Endothelial cell of umbilical vein (primary cell): Measurements from ENCODE around the gene MEP1B. TPM values are rescaled to one million over a fixed set of nuclear protein-coding genes. Genes with fewer than 3 reads are reported as not detected.

Experiments
- BruUV-seq: library from RNA; stranded (reverse); fragments of 400-500 nt; replicated peaks from 2 replicates; lab custom pipeline; 2021; lab: Mats Ljungman, UMichigan
- CTCF ChIA-PET: fragments of 300-600, 350-600 bp; sonication (Branson Sonifier 250); formaldehyde crosslinking; loops from one replicate; lab custom pipeline; 2021; ENCODE audit warnings: antibody characterized with exemption, inconsistent platforms; lab: Charles Lee
- POLR2A ChIA-PET: fragments of 300-600, 350-600 bp; sonication (Branson Sonifier 250); formaldehyde crosslinking; loops from one replicate; lab custom pipeline; 2021; ENCODE audit warnings: antibody characterized with exemption, inconsistent platforms; lab: Charles Lee
- DNase-seq: peaks from one replicate; pipeline ENCODE4 v3.0.0-alpha.2; 2011; ENCODE audit warnings: low read depth, low spot score
- FAIRE-seq: peaks from 2 replicates; lab custom pipeline; 2011; peaks lifted over from hg19 to GRCh38; lab: Jason Lieb, UNC
- H2AFZ ChIP-seq: 2 replicates; pipeline ENCODE4 v1.6.0; 2012; ENCODE audit warnings: low read depth, low read length, control low read depth, inconsistent platforms
- H3K27ac ChIP-seq: 2 replicates; pipeline ENCODE4 v1.5.1; 2011; ENCODE audit warnings: low read depth, mild to moderate bottlenecking, control low read depth, low read length, moderate library complexity; ENCODE audit not compliant: insufficient read depth
- H3K27me3 ChIP-seq, 2 experiments: 2 replicates each; pipeline versions ENCODE4 v1.6.0 to v1.6.1; 2011; ENCODE audit warnings: low read length in 2 of 2, mixed read lengths in 1 of 2; ENCODE audit not compliant: control insufficient read depth in 2 of 2, insufficient read depth in 2 of 2
- H3K36me3 ChIP-seq, 2 experiments: 2 replicates in 1 of 2; 3 replicates in 1 of 2; pipeline ENCODE4 v1.5.1; 2011; ENCODE audit warnings: low read length in 2 of 2, mild to moderate bottlenecking in 1 of 2, moderate library complexity in 1 of 2; ENCODE audit not compliant: control insufficient read depth in 2 of 2, insufficient read depth in 2 of 2; ENCODE audit errors: extremely low read depth in 1 of 2
- H3K4me1 ChIP-seq: 3 replicates; pipeline ENCODE4 v1.5.1; 2011; ENCODE audit warnings: mild to moderate bottlenecking, low read length; ENCODE audit not compliant: control insufficient read depth, insufficient read depth; ENCODE audit errors: extremely low read depth
- H3K4me2 ChIP-seq: 2 replicates; pipeline ENCODE4 v1.6.1; 2011; ENCODE audit warnings: low read length, control low read depth, mixed read lengths; ENCODE audit not compliant: insufficient read depth
- H3K4me3 ChIP-seq, 3 experiments: fragments of 200-600 bp in 1 of 3; sonication (generic), shearing (Covaris generic) in 1 of 3; replicated peaks in 1 of 3; 2 replicates each; pipeline ENCODE4 v1.5.1; 2011 to 2016; ENCODE audit warnings: control low read depth in 3 of 3, low read length in 3 of 3, mild to moderate bottlenecking in 2 of 3, inconsistent platforms in 1 of 3, low read depth in 1 of 3, moderate library complexity in 1 of 3; ENCODE audit not compliant: insufficient read depth in 1 of 3
- H3K79me2 ChIP-seq: 2 replicates; pipeline ENCODE4 v1.6.0; 2012; ENCODE audit warnings: low read length, inconsistent platforms; ENCODE audit not compliant: control insufficient read depth, insufficient read depth
- H3K9ac ChIP-seq: replicated peaks from 2 replicates; pipeline ENCODE3; 2011; ENCODE audit warnings: low read length, control low read depth; ENCODE audit not compliant: insufficient read depth; ENCODE audit errors: extremely low read depth
- H3K9me1 ChIP-seq: replicated peaks from 3 replicates; pipeline ENCODE4 v1.6.0; 2011; ENCODE audit warnings: mild to moderate bottlenecking, low read length; ENCODE audit not compliant: control insufficient read depth, insufficient read depth; ENCODE audit errors: extremely low read depth
- H3K9me3 ChIP-seq: replicated peaks from 2 replicates; pipeline ENCODE4 v1.5.1; 2012; ENCODE audit warnings: low read length, inconsistent platforms; ENCODE audit not compliant: control insufficient read depth, insufficient read depth
- H4K20me1 ChIP-seq: replicated peaks from 2 replicates; pipeline ENCODE3; 2011; ENCODE audit warnings: mild to moderate bottlenecking, low read length; ENCODE audit not compliant: control insufficient read depth, insufficient read depth; ENCODE audit errors: extremely low read depth
- EZH2 ChIP-seq: IDR thresholded peaks from 2 replicates; pipeline ENCODE4 v1.6.1; 2012; ENCODE audit warnings: borderline replicate concordance, low read depth, mild to moderate bottlenecking, moderate library complexity, low read length, inconsistent platforms; ENCODE audit not compliant: severe bottlenecking
- FOS ChIP-seq: IDR thresholded peaks from 2 replicates; pipeline ENCODE4 v1.6.1; 2011; ENCODE audit warnings: mild to moderate bottlenecking, low read length, moderate library complexity, borderline replicate concordance; ENCODE audit not compliant: insufficient read depth
- GATA2 ChIP-seq: IDR thresholded peaks from 2 replicates; pipeline ENCODE4 v1.7.0; 2011; ENCODE audit warnings: low read depth, mild to moderate bottlenecking, moderate library complexity, mixed read lengths, low read length; ENCODE audit not compliant: insufficient read length, insufficient read depth
- JUN ChIP-seq: IDR thresholded peaks from 2 replicates; pipeline ENCODE4 v1.6.1; 2011; ENCODE audit warnings: borderline replicate concordance, low read depth; ENCODE audit not compliant: insufficient read length, insufficient read depth
- MYC ChIP-seq: IDR thresholded peaks from one replicate; pipeline ENCODE4 v1.6.1; 2011; ENCODE audit warnings: mild to moderate bottlenecking, low read depth, low read length
- POLR2A ChIP-seq: IDR thresholded peaks from 2 replicates; pipeline ENCODE4 v1.6.1; 2012; ENCODE audit warnings: low read depth, mild to moderate bottlenecking, control low read depth, low read length
- POLR2AphosphoS5 ChIP-seq: IDR thresholded peaks from 2 replicates; pipeline ENCODE4 v1.6.1; 2012; ENCODE audit warnings: low read depth, mild to moderate bottlenecking, control low read depth, low read length, moderate library complexity; ENCODE audit not compliant: insufficient read depth
- dilution Hi-C: fragments of 300-500 bp; cut with MboI; formaldehyde crosslinking; loops from one replicate; pipeline ENCODE4 v1.15.0; 2019; ENCODE audit warnings: low sequenced_read_pairs; ENCODE audit not compliant: extremely low pct_ligation_motif_present
- intact Hi-C: fragments of 100-400 bp; cut with micrococcal nuclease; formaldehyde crosslinking; loops from one replicate; pipeline ENCODE4 v1.10.0; 2022
- polyA plus RNA-seq, 4 experiments: library from polyadenylated mRNA; depleted of rRNA in 3 of 4; stranded (reverse) in 3 of 4; unstranded in 1 of 4; fragments of >200 nt; gene quantifications; 2 replicates each; pipeline versions ENCODE4 v1.2.1 to v1.2.3, GENCODE V29; 2011 to 2012; ENCODE audit warnings: missing spikeins in 1 of 4
- total RNA-seq: library from RNA; stranded (reverse); gene quantifications from 2 replicates; pipeline ENCODE4 v1.2.3, GENCODE V29; 2021
- TF ChIP-seq, protein P1 (sequence below), 2 donors: IDR thresholded peaks; 1 replicate in 1 of 2; 2 replicates in 1 of 2; pipeline ENCODE4 v1.5.1; 2011; ENCODE audit warnings: low read length in 2 of 2, mild to moderate bottlenecking in 2 of 2, moderate library complexity in 2 of 2, control low read depth in 1 of 2, inconsistent platforms in 1 of 2, low read depth in 1 of 2; ENCODE audit not compliant: insufficient read depth in 1 of 2; ENCODE audit errors: extremely low read depth in 1 of 2
- TF ChIP-seq, protein P2 (sequence below): IDR thresholded peaks from 2 replicates; pipeline ENCODE4 v1.6.1; 2011; ENCODE audit not compliant: insufficient read depth, insufficient read length

The MEP1B gene
- total and polyA plus RNA-seq, 2 donors (not counting 3 experiments of a cell fraction or from before 2014, with no cell fraction given) = not detected

DNA sequence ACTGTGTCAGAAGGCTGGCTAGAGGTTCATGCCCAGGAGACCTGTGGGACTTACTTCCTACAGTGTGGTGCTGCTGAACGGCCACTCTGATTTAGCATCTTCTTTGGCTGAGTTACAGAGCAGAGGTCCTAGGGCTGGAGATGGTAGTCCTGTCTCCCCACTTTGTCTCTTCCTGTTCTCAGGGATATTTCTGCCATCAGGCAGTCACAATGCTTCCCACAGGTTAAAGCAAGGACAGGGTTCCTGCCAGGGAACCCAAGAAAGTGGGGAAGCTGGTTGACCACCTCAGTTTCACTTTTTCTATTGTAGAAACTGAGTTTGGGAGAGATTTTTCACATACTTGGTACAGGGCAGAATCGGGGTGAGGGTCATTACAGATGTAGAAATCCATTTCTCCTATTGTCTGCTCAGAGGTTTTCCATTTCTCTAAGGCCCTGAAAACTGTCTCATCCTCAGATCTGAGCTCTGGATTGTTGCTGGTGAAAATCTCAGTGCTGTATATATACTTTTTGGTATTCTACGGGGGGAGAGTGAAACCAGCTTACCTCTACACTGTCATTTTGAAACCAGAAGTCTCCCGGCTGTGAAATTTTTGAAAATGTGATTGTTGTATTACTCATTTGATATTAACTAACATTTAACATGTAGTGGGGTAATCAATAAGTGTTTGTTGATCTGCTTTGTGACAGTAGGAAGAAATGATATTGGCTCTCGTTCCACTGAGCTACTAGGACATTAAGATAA lies 37.0 kb upstream of the MEP1B start:
- Histone ChIP-seq H3K4me2 (no peak overlapping the region), H3K9me3 (no peaks in the 10 kb centered on the region), H3K4me1 (no peaks in the 10 kb centered on the region), H2AFZ (no peak overlapping the region), H3K27me3 (peaks cover 7 to 8% of the 10 kb centered on the region in 2 experiments), H3K4me3 (no peak overlapping the region), H3K36me3 (no peaks in the 10 kb centered on the region), H3K27ac (no peak overlapping the region), H3K9me1 (no peaks in the 10 kb centered on the region), H4K20me1 (no peaks in the 10 kb centered on the region), H3K79me2 (no peaks in the 10 kb centered on the region), H3K9ac (no peak overlapping the region)
- FAIRE-seq (no peak), DNase-seq (no peak)
- dilution Hi-C loops (no loop called here), intact Hi-C loops (no loop called here)
- BruUV-seq = no TSS peak
- ChIA-PET CTCF (interaction anchor here (1.7 to 2.1 kb wide), 2 partner anchors 7 to 399 kb away, joined by 3 to 6 read pairs; no protein-coding TSS in a partner anchor), POLR2A (no interaction called here)
- TF ChIP-seq, protein P1, sequence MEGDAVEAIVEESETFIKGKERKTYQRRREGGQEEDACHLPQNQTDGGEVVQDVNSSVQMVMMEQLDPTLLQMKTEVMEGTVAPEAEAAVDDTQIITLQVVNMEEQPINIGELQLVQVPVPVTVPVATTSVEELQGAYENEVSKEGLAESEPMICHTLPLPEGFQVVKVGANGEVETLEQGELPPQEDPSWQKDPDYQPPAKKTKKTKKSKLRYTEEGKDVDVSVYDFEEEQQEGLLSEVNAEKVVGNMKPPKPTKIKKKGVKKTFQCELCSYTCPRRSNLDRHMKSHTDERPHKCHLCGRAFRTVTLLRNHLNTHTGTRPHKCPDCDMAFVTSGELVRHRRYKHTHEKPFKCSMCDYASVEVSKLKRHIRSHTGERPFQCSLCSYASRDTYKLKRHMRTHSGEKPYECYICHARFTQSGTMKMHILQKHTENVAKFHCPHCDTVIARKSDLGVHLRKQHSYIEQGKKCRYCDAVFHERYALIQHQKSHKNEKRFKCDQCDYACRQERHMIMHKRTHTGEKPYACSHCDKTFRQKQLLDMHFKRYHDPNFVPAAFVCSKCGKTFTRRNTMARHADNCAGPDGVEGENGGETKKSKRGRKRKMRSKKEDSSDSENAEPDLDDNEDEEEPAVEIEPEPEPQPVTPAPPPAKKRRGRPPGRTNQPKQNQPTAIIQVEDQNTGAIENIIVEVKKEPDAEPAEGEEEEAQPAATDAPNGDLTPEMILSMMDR (IDR thresholded peaks at IDR 0.05; ENCODE audit: extremely low read depth in 1 of 2, insufficient read depth in 1 of 2, low read depth in 1 of 2, low read length in 2 of 2) = no peak
- TF ChIP-seq EZH2 (no peak), FOS (no peak), POLR2A (no peak), MYC (no peak), POLR2AphosphoS5 (no peak), GATA2 (no peak), JUN (no peak)
- TF ChIP-seq, protein P2, sequence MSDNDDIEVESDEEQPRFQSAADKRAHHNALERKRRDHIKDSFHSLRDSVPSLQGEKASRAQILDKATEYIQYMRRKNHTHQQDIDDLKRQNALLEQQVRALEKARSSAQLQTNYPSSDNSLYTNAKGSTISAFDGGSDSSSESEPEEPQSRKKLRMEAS = no peak
